OCI-LY1 (cell line): ENCODE results near the gene KDM5B.

Experiments
- EZH2 ChIP-seq: fragments of 200-600 bp; sonication (generic), shearing (Covaris generic); IDR thresholded peaks from 2 replicates; pipeline ENCODE4 v1.8.0; 2017; ENCODE audit warnings: borderline replicate concordance, mixed run types, mild to moderate bottlenecking, antibody characterized with exemption, low read length, moderate library complexity, mixed read lengths
- TF ChIP-seq, protein P1 (sequence below): fragments of 200-600 bp; sonication (generic), shearing (Covaris generic); IDR thresholded peaks from 2 replicates; pipeline ENCODE4 v1.5.1; 2017; ENCODE audit warnings: mild to moderate bottlenecking, antibody characterized with exemption, low read length, moderate library complexity, mixed read lengths

- TF ChIP-seq, protein P1, sequence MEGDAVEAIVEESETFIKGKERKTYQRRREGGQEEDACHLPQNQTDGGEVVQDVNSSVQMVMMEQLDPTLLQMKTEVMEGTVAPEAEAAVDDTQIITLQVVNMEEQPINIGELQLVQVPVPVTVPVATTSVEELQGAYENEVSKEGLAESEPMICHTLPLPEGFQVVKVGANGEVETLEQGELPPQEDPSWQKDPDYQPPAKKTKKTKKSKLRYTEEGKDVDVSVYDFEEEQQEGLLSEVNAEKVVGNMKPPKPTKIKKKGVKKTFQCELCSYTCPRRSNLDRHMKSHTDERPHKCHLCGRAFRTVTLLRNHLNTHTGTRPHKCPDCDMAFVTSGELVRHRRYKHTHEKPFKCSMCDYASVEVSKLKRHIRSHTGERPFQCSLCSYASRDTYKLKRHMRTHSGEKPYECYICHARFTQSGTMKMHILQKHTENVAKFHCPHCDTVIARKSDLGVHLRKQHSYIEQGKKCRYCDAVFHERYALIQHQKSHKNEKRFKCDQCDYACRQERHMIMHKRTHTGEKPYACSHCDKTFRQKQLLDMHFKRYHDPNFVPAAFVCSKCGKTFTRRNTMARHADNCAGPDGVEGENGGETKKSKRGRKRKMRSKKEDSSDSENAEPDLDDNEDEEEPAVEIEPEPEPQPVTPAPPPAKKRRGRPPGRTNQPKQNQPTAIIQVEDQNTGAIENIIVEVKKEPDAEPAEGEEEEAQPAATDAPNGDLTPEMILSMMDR = no peak
- no peak for TF ChIP-seq EZH2
Observed at GRCh38 chr1:202760589-202760988, 47.6 kb downstream of the KDM5B start.
